ENCODE data around the gene MOSMO. TPM values are rescaled to one million over a fixed set of nuclear protein-coding genes. Genes with fewer than 3 reads are reported as not detected.

Gene MOSMO
- total and polyA plus RNA-seq, 10 of the 15 experiments (the other 5 are each of a cell fraction or from before 2014, with no cell fraction given), result 1.7 to 26.7 (median 12.2) TPM

- TF ChIP-seq ZBTB40 (IDR thresholded peaks at IDR 0.05; ENCODE audit: borderline replicate concordance) (no peak), CHD2 (IDR thresholded peaks at IDR 0.05; ENCODE audit: borderline replicate concordance, low read depth, low read length) (no peak), ZNF24 (IDR thresholded peaks at IDR 0.05) (no peak), ZNF384 (IDR thresholded peaks at IDR 0.05; ENCODE audit: borderline replicate concordance, low read depth, low read length) (no peak), HCFC1 (IDR thresholded peaks at IDR 0.05; ENCODE audit: low read length) (no peak), ZBTB11 (CRISPR knock-in tag; IDR thresholded peaks at IDR 0.05) (no peak), EP300 (IDR thresholded peaks at IDR 0.05; ENCODE audit: borderline replicate concordance in 1 of 2, control insufficient read depth in 1 of 2, low read depth in 2 of 2, low read length in 2 of 2) (no peak)
These were observed 73.1 kb downstream of the MOSMO start (continued) for GRCh38 chr16:22081050-22081449.
